Measurements from ENCODE around the gene MSH3. TPM values are rescaled to one million over a fixed set of nuclear protein-coding genes. Genes with fewer than 3 reads are reported as not detected.
"Not testable (repeated sequence)": the region's sequence is repeated elsewhere in the genome, so short reads cannot be mapped to it uniquely, and the experiment has no call there.

Gene MSH3
- total RNA-seq, 1 experiment from 2014 or later = 2.9 TPM

- DNase-seq (ENCODE audit: low read depth) = no peak
- in situ Hi-C loops (cut with HindIII; ENCODE audit: low pct_unique_long_range_greater_than_20kb, low sequenced_read_pairs) = no loop called here
Observed at GRCh38 chr5:80739057-80739456, 84.6 kb downstream of the MSH3 start.

GRCh38 chr5:80739496-80739895 is 85.0 kb downstream of the MSH3 start:
- DNase-seq (ENCODE audit: low read depth) = no peak
- in situ Hi-C loops (cut with HindIII; ENCODE audit: low pct_unique_long_range_greater_than_20kb, low sequenced_read_pairs) = no loop called here

DNA sequence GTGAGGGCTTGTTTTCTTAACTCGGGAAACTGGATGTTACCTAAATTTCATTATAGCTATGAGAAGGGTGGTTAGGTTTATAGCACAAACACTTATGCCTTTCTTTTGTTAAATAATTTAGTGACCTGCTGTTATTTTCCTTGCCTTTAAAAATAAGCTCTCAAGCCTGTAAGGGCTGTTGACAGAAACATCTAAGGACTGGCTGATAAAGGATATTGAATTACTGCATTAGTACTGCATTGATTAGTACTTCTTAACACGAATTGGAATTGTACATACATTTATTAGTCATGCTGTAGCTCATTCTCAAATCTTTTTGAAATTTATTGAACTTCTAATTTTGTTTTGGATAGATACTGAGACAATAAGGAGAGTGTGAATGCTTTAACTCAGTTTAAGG is 85.4 kb downstream of the MSH3 start:
- in situ Hi-C loops (cut with HindIII; ENCODE audit: low pct_unique_long_range_greater_than_20kb, low sequenced_read_pairs) = no loop called here
- DNase-seq (ENCODE audit: low read depth) = no peak

- DNase-seq (ENCODE audit: low read depth); in situ Hi-C loops (cut with HindIII; ENCODE audit: low pct_unique_long_range_greater_than_20kb, low sequenced_read_pairs): not testable (repeated sequence)
Observed at GRCh38 chr5:80740488-80740887, 86.0 kb downstream of the MSH3 start.

- DNase-seq (ENCODE audit: low read depth) = no peak
- in situ Hi-C loops (cut with HindIII; ENCODE audit: low pct_unique_long_range_greater_than_20kb, low sequenced_read_pairs) = no loop called here
Observed at GRCh38 chr5:80740999-80741398, 86.5 kb downstream of the MSH3 start.

- DNase-seq (ENCODE audit: low read depth) = no peak
- in situ Hi-C loops (cut with HindIII; ENCODE audit: low pct_unique_long_range_greater_than_20kb, low sequenced_read_pairs) = no loop called here
Observed at GRCh38 chr5:80744149-80744548, 89.7 kb downstream of the MSH3 start.

DNA sequence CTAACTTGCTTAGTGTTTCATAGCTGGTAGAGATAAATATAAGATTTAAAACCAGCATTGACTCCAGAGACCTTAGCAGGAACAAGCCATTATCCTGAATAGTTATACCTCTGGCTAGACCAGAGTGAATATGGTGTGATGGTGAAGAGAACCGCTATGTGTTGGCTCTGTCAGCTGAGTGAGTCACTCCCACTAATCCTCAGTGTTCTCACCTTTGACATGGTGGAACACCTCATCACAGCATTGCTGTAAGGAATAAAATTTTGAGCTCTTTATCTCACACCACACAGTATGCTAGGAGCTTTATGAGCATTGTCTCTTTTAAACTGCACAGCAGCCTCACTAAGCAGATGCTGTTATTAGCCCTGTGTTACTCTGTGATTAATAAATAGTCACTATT is 91.0 kb downstream of the MSH3 start:
- DNase-seq (ENCODE audit: low read depth) = no peak
- in situ Hi-C loops (cut with HindIII; ENCODE audit: low pct_unique_long_range_greater_than_20kb, low sequenced_read_pairs) = no loop called here

DNA sequence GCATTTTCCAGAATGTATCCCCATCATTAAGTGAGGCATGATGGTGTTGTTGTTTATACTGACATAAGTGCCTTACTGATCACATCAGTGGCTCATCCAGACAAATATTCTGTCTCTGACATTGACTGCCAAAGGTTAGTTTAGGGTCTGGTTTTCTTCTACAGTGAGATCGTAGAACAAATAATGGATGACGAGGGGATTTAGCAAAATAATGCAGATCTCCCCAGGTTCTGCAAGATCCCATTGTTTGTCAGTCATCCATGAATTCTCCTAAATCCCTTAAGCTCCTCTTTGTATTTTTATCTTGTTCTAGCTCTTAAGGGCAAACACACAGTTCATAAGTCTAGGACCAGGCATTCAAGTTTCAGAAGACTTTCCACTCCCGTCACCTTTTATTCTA is 93.5 kb downstream of the MSH3 start:
- no peak for DNase-seq (ENCODE audit: low read depth)
- in situ Hi-C loops (cut with HindIII; ENCODE audit: low pct_unique_long_range_greater_than_20kb, low sequenced_read_pairs) = no loop called here

- in situ Hi-C loops (cut with HindIII; ENCODE audit: low pct_unique_long_range_greater_than_20kb, low sequenced_read_pairs) = no loop called here
- no peak for DNase-seq (ENCODE audit: low read depth)
Observed at GRCh38 chr5:80752427-80752826, 98.0 kb downstream of the MSH3 start.

- no peak for DNase-seq (ENCODE audit: low read depth)
- in situ Hi-C loops (cut with HindIII; ENCODE audit: low pct_unique_long_range_greater_than_20kb, low sequenced_read_pairs) = no loop called here
Observed at GRCh38 chr5:80753712-80754111, 99.3 kb downstream of the MSH3 start.

- in situ Hi-C loops (cut with HindIII; ENCODE audit: low pct_unique_long_range_greater_than_20kb, low sequenced_read_pairs) = no loop called here
- no peak for DNase-seq (ENCODE audit: low read depth)
Observed at GRCh38 chr5:80754900-80755299, 100.4 kb downstream of the MSH3 start.

DNA sequence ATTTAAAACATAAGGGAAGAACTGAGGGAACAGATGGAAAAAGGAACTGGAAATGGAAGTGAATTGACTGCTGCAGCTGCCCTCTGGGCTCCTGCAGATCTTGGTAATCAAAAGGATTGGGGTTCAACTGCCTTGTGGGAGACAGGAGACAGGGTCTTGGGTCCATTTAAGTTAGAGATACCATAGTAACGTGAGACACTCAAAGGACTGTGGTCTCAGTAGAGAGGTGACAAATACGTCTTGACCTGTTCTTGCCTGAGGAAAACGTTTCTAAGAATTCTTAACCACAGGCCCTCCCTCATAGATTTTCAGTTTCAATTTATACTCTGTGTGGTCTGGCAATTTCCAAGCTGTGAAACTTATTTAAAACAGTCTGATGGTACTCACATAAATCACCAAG is 101.2 kb downstream of the MSH3 start:
- in situ Hi-C loops (cut with HindIII; ENCODE audit: low pct_unique_long_range_greater_than_20kb, low sequenced_read_pairs) = no loop called here
- no peak for DNase-seq (ENCODE audit: low read depth)

DNA sequence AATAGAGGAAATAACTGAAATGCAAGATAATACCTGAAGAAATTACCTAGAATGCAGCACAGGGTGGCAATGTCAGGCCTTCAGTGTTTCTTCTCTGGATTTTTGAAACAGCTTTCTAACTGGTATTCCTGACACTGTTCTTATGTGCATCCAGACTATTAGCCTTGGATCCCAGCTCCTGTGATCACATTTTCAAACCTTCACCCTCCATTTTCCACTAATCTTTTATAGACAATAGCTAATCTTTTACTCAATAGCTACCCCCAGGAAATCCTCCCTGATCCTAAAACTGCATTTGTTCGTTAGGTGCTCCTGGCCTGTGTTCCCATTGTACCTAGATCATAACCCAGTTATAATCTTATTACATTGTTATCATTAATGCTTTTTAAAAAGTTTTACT is 101.8 kb downstream of the MSH3 start:
- DNase-seq (ENCODE audit: low read depth) = no peak

DNA sequence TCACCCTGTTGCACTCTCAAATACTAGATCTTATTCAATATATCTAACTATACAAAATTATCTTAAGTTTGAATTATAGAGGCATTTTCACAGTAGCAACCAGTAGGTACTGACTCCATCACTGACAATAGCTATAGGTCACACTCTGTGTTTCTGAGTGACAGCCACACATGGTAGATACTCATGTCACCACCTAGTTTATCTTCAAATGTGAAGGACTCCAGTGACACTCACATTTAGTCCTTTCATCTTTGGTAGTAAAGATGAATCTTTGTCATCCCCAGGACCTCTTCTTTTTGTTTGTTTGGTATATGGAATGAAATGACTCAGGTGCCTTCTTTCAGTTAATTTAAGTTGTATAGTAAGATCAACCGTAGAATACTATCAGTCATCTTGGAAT is 102.8 kb downstream of the MSH3 start:
- in situ Hi-C loops (cut with HindIII; ENCODE audit: low pct_unique_long_range_greater_than_20kb, low sequenced_read_pairs) = no loop called here
- DNase-seq (ENCODE audit: low read depth) = no peak

More for the DNA sequence above, 101.8 kb downstream of the MSH3 start:
- in situ Hi-C loops (cut with HindIII; ENCODE audit: low pct_unique_long_range_greater_than_20kb, low sequenced_read_pairs) = no loop called here

DNA sequence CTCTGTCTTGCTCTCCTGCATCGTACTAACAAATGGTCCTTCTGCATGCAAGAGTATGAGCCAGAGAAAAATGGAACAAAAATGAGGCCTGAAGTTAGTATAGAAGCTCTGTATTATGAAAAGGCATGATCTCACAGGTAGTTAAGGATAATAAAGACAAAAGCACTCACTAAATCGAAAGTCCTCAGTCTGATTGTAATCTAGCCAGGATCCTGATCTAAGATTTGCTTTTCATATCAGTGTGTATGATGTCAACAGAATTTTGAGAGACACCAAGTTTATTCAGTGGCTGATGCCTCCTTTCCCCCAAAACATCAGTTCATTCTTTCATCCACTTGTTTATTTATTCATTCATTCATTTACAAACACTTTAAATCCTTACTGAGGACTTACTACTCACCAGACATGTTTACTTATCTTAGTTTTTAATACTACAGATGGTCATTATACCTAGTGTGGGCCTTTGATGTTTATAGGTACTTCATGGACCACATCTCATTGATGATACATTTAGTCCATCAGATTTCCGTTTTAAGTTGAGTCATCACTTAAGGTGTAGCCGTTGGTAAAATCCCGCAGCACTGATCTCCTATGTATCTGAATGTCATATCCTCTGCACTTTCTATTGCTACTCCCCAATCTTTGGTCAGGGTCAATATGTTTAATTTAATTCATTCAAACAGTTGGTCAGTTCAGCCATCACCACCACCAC is 105.6 kb downstream of the MSH3 start:
- in situ Hi-C loops (cut with HindIII; ENCODE audit: low pct_unique_long_range_greater_than_20kb, low sequenced_read_pairs) = no loop called here
- DNase-seq (ENCODE audit: low read depth) = no peak

GRCh38 chr5:80760680-80761079 is 106.2 kb downstream of the MSH3 start:
- in situ Hi-C loops (cut with HindIII; ENCODE audit: low pct_unique_long_range_greater_than_20kb, low sequenced_read_pairs) = no loop called here
- DNase-seq (ENCODE audit: low read depth) = no peak

- peak; percentile 12 for DNase-seq (ENCODE audit: low read depth)
- in situ Hi-C loops (cut with HindIII; ENCODE audit: low pct_unique_long_range_greater_than_20kb, low sequenced_read_pairs) = no loop called here
Observed at GRCh38 chr5:80761176-80761575, 106.7 kb downstream of the MSH3 start.

- in situ Hi-C loops (cut with HindIII; ENCODE audit: low pct_unique_long_range_greater_than_20kb, low sequenced_read_pairs) = no loop called here
- no peak for DNase-seq (ENCODE audit: low read depth)
Observed at GRCh38 chr5:80761966-80762365, 107.5 kb downstream of the MSH3 start.

GRCh38 chr5:80762573-80762972 is 108.1 kb downstream of the MSH3 start:
- in situ Hi-C loops (cut with HindIII; ENCODE audit: low pct_unique_long_range_greater_than_20kb, low sequenced_read_pairs) = no loop called here
- DNase-seq (ENCODE audit: low read depth) = no peak

GRCh38 chr5:80763211-80763610 is 108.8 kb downstream of the MSH3 start:
- in situ Hi-C loops (cut with HindIII; ENCODE audit: low pct_unique_long_range_greater_than_20kb, low sequenced_read_pairs) = no loop called here
- no peak for DNase-seq (ENCODE audit: low read depth)
